ENCODE data around the gene PDX1. TPM values are rescaled to one million over a fixed set of nuclear protein-coding genes. Genes with fewer than 3 reads are reported as not detected.

The PDX1 gene
- total RNA-seq, 1 donor from 2014 or later = not detected

DNA sequence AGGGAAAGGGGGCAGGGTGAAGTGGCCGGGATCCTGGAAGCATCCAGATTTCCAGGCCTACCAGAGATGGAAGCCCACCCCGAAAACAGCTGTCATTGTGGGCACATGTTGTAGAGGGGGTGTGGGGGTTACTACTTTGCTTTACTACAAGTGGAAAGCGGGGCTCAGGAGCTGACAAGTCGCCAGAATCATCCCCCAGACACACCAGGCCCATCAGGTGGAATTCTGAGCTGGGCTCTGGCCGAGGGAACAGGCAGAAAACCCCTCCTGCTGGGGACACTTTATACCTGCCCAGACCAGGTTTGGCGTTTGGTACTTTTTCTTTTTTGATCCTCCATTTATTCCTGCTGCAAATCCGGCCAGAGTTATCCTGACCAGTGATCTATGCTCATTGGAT, 45.5 kb downstream of the PDX1 start:
- no peak overlapping the region for H3K27ac Mint-ChIP-seq
- no peaks in the 10 kb centered on the region for H3K9me3 Mint-ChIP-seq

DNA sequence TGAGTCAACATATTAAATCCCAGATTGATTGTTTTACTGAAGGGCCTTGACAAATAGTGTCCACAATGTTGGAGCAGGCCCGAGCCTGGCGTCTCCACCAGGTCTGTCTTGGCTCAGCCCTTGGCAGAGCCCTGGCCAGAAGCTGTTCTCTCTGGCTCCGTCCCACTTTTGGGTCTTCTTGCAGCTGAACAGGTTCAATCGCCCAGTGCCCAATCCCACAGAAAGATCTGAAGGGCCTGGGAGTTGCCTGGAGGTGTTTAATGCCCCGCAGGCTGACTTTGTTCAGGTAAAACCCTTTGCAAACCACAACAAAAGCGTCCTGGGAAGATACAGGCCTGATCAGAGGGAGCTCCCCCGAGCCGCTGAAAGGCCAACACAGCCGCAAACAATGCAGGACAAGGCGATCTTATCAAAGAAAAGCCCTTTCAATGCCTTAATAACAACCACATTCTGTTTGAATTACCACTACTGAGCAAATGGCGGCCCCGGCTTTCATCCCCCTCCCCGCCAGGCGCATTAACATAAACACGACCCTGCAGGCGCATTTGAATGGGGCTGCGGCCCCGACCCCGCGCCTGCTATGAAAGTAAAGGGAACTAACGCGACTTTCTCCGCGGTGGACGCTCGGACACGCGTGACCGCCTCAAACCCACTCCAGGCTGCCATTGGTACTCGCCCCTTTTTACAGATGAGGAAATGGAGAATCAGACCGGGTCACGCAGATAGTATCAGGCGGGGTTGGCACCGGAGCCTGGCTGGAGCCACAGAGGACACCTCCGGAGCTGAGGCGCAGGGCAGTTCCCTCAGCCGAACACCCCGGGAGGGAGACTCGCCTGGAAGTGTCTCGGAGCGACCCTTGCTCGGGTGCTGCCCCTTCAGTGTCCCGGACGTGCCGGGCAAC, 46.2 kb downstream of the PDX1 start:
- Mint-ChIP-seq H3K36me3 (ENCODE audit: low read depth) (no peaks in the 10 kb centered on the region), H3K27ac (no peak overlapping the region), H3K27me3 (ENCODE audit: low read depth) (peaks cover 83% of the 10 kb centered on the region), H3K4me1 (ENCODE audit: low read depth) (no peaks in the 10 kb centered on the region), H3K4me3 (ENCODE audit: low read depth) (no peak overlapping the region), H3K9me3 (no peaks in the 10 kb centered on the region)
- intact Hi-C loops (cut with micrococcal nuclease) = loop anchor here (2.0 to 5.0 kb wide), 2 partner anchors 43 to 144 kb away; no protein-coding TSS in a partner anchor
- no peak for DNase-seq (ENCODE audit: low spot score)

More for the DNA sequence above, 45.5 kb downstream of the PDX1 start:
- Mint-ChIP-seq H3K4me3 (ENCODE audit: low read depth) (no peak overlapping the region), H3K27me3 (ENCODE audit: low read depth) (peaks cover 81% of the 10 kb centered on the region), H3K4me1 (ENCODE audit: low read depth) (peaks cover 2% of the 10 kb centered on the region), H3K36me3 (ENCODE audit: low read depth) (no peaks in the 10 kb centered on the region)
- intact Hi-C loops (cut with micrococcal nuclease) = loop anchor here (5.0 kb wide), 1 partner anchor 143 kb away; no protein-coding TSS in a partner anchor
- DNase-seq (ENCODE audit: low spot score) = no peak

DNA sequence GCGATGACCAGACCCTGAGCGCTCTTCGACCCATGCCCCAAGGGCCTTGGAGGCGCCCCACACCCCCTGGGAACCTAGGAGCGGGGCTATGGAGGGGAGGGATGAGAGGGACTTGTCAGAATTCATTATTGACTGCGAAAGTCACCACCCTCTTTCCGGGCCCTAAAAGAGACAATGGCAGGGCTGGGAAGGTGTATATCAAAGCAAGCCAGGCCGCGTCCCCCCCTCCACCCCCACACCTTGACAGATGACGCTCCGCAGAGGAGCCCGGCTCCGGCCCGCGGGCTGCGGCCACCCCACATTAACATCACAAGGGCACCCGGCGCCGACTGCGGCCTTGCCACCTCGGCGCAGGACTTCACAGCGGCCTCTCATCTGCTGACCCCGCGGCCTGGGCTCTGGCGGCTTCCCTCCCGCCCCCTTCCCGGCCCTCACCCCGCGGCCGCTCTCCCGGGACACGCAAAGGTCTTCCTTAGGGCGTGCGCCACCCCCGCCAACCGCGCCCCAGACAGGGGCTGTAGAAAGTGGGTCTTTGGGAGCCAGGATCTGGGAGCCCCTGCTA, 46.9 kb downstream of the PDX1 start:
- Mint-ChIP-seq H3K4me3 (ENCODE audit: low read depth) (no peak overlapping the region), H3K27ac (no peak overlapping the region), H3K9me3 (no peaks in the 10 kb centered on the region), H3K4me1 (ENCODE audit: low read depth) (no peaks in the 10 kb centered on the region), H3K27me3 (ENCODE audit: low read depth) (peaks cover 83% of the 10 kb centered on the region), H3K36me3 (ENCODE audit: low read depth) (no peaks in the 10 kb centered on the region)
- no peak for DNase-seq (ENCODE audit: low spot score)
- intact Hi-C loops (cut with micrococcal nuclease) = loop anchor here (2.0 to 5.0 kb wide), 2 partner anchors 44 to 144 kb away; no protein-coding TSS in a partner anchor

DNA sequence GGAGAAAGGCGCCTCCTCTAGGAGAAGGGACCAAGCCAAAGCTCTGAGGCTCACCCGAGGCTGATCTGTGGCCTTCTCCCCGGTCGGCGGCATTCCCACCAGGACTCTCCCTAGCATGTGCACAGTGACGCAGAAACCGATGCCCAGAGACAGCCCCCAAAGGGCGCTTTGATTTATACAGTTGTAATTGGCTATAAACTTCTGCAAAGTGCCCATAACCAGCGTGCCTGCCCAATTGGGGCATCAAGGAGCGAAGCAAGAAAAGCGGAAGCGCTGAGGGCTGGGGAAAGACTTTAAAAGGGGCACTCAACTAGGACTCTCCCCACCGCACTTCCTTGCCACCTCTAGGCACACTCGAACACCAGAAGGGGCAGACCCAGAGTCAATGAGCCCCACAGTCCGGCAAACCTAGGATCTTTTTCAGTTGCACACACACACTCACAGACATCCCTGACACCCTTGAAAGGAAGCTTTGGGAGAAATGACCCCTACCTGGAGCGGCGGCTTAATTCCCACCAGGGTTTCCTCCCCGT, 47.5 kb downstream of the PDX1 start:
- Mint-ChIP-seq H3K4me3 (ENCODE audit: low read depth) (no peak overlapping the region), H3K9me3 (no peaks in the 10 kb centered on the region), H3K27me3 (ENCODE audit: low read depth) (peaks cover 80% of the 10 kb centered on the region), H3K27ac (peak overlapping the region; percentile 22), H3K36me3 (ENCODE audit: low read depth) (no peaks in the 10 kb centered on the region), H3K4me1 (ENCODE audit: low read depth) (no peaks in the 10 kb centered on the region)
- intact Hi-C loops (cut with micrococcal nuclease) = loop anchor here (2.0 to 5.0 kb wide), 2 partner anchors 44 to 145 kb away; no protein-coding TSS in a partner anchor
- DNase-seq (ENCODE audit: low spot score) = no peak

DNA sequence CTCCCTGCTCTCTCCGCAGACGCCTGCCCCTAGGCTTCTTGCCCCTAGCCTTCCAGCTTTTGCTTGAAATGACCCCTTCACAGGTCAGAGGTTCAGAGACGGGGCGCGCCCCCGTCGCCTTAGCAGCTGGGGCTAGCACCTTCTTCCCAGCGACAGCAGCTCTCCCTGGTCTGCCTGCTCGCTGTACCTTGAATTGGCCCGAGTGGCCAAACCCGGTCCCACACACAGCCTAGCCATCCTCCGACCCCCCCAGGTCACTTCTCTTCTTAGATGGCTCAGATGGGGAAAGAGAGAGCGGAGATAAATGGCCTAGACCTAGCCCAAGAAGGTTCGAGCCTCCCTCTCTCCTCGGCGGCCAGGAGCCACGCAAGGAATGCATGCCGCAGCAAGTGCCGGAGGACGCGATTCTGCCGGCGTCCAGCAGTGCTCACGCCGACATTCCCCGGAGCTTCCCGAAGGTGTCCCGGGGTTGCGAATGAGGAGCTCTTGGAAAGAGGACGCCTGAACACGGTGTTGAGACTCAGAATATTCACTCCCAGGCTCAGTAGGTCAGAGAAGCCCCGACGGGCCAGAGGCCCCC, 48.0 kb downstream of the PDX1 start:
- DNase-seq (ENCODE audit: low spot score) = no peak
- intact Hi-C loops (cut with micrococcal nuclease) = loop anchor here (2.0 to 5.0 kb wide), 2 partner anchors 45 to 146 kb away; no protein-coding TSS in a partner anchor
- Mint-ChIP-seq H3K4me1 (ENCODE audit: low read depth) (no peaks in the 10 kb centered on the region), H3K36me3 (ENCODE audit: low read depth) (no peaks in the 10 kb centered on the region), H3K9me3 (no peaks in the 10 kb centered on the region), H3K27me3 (ENCODE audit: low read depth) (peaks cover 80% of the 10 kb centered on the region), H3K4me3 (ENCODE audit: low read depth) (no peak overlapping the region), H3K27ac (peak overlapping the region; percentile 33)

DNA sequence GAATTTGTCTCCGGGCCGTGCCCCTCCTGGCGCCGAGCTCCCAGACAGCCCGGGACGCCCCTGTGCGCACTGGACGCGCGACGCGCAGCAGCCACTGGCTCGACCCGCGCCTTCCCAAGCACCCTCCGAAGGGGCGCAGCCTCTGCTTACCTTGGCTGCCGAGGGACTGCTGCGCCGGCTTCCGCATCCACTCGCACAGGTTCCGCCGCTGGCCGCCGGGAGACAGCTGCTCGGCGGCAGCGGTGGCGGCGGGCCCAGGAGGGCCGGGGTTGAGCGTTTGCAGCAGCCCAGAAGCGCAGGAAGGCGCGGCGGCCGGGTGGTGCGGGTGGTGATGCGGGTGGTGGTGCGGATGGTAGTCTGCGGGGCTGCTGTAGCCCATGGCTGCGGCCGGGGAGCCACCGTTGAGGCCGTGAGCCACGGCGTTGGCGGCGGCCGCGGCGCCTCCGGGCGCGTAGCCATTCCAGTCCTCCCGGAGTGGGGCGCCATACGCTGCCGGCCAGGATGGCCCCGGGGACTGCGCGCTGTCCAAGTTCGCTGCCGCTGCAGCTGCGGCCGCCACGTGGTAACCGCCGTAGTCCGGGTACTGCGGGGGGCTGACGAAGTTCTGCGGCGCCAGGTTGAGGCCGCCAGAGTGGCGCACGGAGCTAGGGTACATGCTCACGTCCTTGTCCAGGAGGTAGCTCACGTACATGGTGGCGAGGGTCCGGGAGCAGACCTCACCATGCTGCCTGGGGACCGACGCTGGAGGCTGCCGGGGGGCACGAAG, 48.7 kb downstream of the PDX1 start:
- Mint-ChIP-seq H3K9me3 (no peaks in the 10 kb centered on the region), H3K36me3 (ENCODE audit: low read depth) (no peaks in the 10 kb centered on the region), H3K27ac (no peak overlapping the region), H3K4me1 (ENCODE audit: low read depth) (no peaks in the 10 kb centered on the region), H3K4me3 (ENCODE audit: low read depth) (no peak overlapping the region), H3K27me3 (ENCODE audit: low read depth) (peaks cover 81% of the 10 kb centered on the region)
- intact Hi-C loops (cut with micrococcal nuclease) = loop anchor here (5.0 kb wide), 1 partner anchor 146 kb away; no protein-coding TSS in a partner anchor
- DNase-seq (ENCODE audit: low spot score) = no peak

DNA sequence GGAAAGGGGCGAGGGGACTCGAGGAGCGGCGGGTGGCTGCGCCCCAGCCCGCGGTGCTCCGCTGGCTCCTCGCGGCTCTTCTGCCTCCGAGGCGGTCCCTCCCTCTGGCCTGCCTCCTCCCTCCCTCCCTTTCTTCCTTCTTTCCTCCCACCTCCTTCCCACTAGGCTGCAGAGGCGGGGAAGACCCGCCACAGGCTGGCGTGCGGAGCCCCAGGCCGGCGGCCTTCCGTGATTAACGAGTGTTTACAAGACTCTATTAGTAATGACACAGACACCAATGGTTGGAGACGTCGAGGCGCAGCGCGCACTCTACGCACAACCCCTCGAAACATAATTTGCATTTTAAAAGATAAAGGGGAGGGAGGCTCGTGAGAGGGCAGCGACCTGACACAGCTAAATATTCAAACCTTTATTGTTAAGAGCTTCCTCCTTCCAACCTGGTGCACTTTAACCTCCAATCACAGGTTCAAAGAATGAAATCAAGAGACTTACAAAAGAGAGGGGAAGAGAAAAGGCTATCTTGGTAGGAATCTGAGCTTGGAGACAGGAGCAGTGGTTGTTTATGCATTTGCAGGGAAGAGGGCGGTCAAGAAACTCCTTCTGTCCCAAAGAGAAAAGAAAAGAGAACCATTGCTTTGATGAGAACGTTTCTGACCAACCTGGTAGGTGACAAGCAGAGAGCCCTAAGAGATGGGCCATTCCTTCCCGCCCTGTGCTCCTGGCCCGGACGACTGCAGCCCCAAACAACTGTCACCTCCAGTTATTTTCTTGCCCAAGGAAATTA, 49.5 kb downstream of the PDX1 start, which contains the start of gene CDX2:
Gene CDX2 (minus strand): TSS at position 234 of the 784 bp plus-strand sequence. CDS start 309 bp downstream, outside the sequence.
- no peak for DNase-seq (ENCODE audit: low spot score)
- no peak within 1 kb of the TSS for H3K4me3 Mint-ChIP-seq (ENCODE audit: low read depth)
- peak within 1 kb of the TSS; percentile 58 for H3K27ac Mint-ChIP-seq

DNA sequence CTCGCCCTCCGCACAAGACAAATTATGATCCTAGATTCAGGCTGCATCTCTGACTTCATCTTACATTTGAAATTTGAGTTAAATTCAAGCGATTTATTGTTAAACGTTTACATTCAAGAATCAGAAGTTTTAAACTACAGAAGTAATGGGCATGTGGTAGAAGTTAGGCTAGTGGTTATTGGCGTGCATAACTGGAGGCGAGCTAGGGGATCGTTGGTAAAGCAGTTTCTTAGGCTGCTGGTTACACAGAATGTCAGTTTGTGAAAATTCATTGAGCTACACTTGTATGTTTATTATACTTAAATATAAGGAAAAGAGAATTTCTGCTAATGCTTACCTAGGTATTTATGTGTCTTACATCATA, 50.0 kb downstream of the PDX1 start:
- Mint-ChIP-seq H3K9me3 (no peaks in the 10 kb centered on the region), H3K4me1 (ENCODE audit: low read depth) (no peaks in the 10 kb centered on the region), H3K27ac (no peak overlapping the region), H3K27me3 (ENCODE audit: low read depth) (peaks cover 82% of the 10 kb centered on the region), H3K36me3 (ENCODE audit: low read depth) (no peaks in the 10 kb centered on the region), H3K4me3 (ENCODE audit: low read depth) (no peak overlapping the region)
- intact Hi-C loops (cut with micrococcal nuclease) = loop anchor here (2.0 to 5.0 kb wide), 3 partner anchors 15 to 175 kb away; no protein-coding TSS in a partner anchor
- no peak for DNase-seq (ENCODE audit: low spot score)

More for the DNA sequence above, 49.5 kb downstream of the PDX1 start, which contains the start of gene CDX2:
- Mint-ChIP-seq H3K27me3 (ENCODE audit: low read depth) (peaks cover 81% of the 10 kb centered on the region), H3K36me3 (ENCODE audit: low read depth) (no peaks in the 10 kb centered on the region), H3K4me1 (ENCODE audit: low read depth) (no peaks in the 10 kb centered on the region), H3K9me3 (no peaks in the 10 kb centered on the region)
- intact Hi-C loops (cut with micrococcal nuclease) = loop anchor here (5.0 kb wide), 1 partner anchor 147 kb away; no protein-coding TSS in a partner anchor

DNA sequence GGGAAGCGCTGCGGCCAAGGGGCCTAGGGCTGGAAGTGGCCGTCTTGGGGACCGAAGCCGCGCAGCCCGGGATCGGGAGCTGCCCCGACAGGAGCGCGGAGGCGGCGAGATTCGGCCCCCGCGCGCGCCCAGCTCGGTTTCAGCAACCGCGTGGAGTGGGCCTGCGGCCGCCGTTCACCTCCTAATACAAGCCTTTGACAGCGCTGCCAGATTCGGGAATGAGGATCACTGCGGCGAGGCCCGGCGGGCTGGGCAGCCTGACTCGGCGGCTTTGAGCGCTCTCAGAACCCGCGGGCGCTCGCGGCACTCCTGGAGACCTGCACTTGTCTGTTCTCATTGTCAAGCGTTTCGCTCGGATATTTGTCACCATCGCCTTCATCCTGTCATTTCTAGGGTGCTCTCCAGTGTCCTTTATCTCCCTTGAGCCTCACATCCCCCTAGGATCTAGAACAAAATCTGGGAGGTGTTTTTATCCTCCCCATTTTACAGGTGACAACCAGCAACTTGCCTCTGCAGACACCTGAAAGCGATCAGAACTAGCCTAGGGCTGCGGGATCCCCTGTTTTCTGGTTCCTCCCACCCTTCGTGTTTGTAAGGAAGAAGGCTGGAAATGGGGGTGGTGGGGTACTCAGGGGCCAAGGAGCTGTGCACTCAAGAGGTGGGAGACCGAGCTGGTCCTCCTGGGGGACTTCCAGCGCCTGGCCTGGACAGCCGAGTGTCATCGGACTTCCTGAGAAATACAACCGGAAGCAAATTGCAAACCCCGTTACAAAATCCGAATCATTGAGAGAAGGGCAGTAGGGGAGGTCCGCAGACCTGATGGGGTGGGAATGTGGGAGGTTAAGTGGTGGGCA, 50.8 kb downstream of the PDX1 start:
- Mint-ChIP-seq H3K27ac (no peak overlapping the region), H3K4me3 (ENCODE audit: low read depth) (no peak overlapping the region), H3K4me1 (ENCODE audit: low read depth) (peaks cover 3% of the 10 kb centered on the region), H3K36me3 (ENCODE audit: low read depth) (no peaks in the 10 kb centered on the region), H3K9me3 (no peaks in the 10 kb centered on the region), H3K27me3 (ENCODE audit: low read depth) (peaks cover 82% of the 10 kb centered on the region)
- DNase-seq (ENCODE audit: low spot score) = no peak
- intact Hi-C loops (cut with micrococcal nuclease) = loop anchor here (2.0 kb wide), 2 partner anchors 16 to 176 kb away; no protein-coding TSS in a partner anchor

DNA sequence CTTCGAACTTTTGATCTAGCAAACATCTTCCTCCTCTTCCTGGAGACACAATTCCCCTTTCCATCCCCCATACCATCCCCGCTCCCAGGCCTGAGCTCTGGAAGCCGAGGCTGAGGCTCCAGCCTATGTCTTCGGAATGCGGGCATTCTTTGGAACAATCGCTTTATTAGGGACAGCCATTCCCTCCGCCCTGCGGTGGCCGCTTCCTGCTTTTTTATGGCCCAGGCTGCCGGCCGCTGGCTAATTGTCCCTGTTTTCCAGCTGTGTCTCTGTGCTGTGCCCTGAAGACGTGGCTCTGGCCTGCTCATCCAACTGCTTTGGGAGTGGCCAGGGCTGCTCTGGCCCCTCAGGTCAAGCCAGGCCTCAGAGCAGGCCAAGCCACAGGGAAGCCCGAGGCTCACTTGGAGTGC, 51.4 kb downstream of the PDX1 start:
- Mint-ChIP-seq H3K4me3 (ENCODE audit: low read depth) (no peak overlapping the region), H3K9me3 (no peaks in the 10 kb centered on the region), H3K27ac (no peak overlapping the region), H3K4me1 (ENCODE audit: low read depth) (peaks cover 3% of the 10 kb centered on the region), H3K27me3 (ENCODE audit: low read depth) (peaks cover 82% of the 10 kb centered on the region), H3K36me3 (ENCODE audit: low read depth) (no peaks in the 10 kb centered on the region)
- no peak for DNase-seq (ENCODE audit: low spot score)
- intact Hi-C loops (cut with micrococcal nuclease) = loop anchor here (2.0 kb wide), 2 partner anchors 16 to 176 kb away; no protein-coding TSS in a partner anchor
